Stimulated activated CD8-positive, alpha-beta memory T cell treated with anti-CD3 and anti-CD28 coated beads, Interleukin-4, amount 100 ng/mL, for 24 hours (primary cell): ENCODE results near the gene TAGLN2.

Experiments used
- DNase-seq: peaks from one replicate; pipeline ENCODE4 v3.0.0-alpha.2; 2020; ENCODE audit warnings: low read depth

Gene TAGLN2

DNA sequence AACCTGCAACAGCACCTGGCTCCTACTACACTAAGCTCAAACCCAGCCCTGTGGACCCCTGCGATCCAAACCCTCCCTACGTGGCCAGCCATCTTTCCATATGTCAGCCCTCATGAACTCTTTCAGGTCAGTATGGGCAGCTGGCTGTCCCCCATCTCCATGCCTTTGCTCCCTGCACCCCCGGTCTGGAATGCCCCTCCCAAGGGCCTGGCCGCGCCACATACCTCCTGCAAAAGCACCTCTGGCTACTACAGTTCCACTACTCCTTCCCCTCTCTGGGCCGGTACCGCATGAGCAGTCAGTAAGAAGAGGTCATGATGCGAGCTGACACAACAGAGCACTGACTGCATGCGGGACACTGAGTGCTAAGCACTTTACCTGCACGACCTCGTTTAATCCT lies 10.0 kb upstream of the TAGLN2 start:
- DNase-seq: no peak

DNA sequence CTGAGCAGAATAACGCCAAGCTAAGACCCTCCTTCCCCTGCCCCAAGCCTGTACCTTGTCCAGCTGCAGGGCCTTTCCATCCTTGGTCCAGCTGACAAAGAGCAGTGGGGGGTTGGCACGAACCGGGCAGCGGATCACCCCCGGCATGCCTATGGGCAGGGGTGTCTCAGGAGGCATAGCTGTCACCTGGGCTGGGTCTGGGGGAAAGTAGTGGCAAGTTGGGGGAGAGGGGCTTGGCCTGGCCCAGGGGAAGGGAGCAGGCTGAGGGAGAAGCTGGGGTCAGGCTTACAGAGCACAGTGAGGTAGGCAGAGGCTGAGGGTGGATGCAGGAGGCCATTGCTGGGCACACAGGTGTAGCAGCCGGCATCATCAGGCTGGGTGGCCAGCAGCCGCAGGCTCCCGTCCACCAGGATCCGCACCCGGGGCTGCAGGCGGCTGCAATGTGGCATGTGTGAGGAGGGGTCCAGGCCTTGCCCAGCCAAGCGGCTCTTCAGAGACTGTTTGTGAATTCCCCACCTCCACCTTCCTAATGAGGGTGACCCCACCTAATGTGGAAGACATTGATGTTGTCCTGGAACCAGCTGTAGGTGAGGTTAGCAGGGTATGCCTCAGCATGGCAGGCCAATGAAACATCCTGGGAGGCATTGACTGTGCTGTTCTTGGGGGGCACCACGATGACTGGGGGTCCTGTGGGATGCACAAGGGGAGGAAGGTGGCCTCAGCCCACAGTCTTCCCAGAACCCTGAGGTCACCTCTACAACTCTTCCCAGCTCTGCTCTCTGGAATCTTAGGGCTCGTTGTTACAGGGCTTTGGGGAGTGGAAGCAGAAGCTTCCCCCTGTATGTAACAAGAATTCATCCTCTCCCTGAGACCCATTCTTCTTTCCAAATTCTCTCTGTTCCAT lies 9.1 kb upstream of the TAGLN2 start:
- no peak for DNase-seq

DNA sequence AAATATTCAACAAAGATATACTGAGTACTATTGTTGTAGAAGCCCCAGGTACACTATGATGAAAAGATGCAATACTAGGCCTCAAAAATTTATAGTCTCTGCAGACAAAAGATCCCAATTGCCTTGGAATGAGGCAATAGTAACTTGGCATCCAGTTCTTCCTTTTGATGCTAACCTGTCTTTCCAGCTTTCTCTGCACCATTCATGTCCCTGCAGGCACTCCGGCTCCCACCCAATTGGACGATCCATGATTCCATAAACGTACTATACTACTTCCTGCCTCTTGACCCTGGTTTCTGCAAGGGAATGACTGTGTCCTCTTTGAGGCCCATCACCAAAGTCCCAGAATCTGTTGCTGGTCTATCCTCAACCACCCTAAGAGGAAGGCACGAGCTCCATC lies 8.0 kb upstream of the TAGLN2 start:
- no peak for DNase-seq

DNA sequence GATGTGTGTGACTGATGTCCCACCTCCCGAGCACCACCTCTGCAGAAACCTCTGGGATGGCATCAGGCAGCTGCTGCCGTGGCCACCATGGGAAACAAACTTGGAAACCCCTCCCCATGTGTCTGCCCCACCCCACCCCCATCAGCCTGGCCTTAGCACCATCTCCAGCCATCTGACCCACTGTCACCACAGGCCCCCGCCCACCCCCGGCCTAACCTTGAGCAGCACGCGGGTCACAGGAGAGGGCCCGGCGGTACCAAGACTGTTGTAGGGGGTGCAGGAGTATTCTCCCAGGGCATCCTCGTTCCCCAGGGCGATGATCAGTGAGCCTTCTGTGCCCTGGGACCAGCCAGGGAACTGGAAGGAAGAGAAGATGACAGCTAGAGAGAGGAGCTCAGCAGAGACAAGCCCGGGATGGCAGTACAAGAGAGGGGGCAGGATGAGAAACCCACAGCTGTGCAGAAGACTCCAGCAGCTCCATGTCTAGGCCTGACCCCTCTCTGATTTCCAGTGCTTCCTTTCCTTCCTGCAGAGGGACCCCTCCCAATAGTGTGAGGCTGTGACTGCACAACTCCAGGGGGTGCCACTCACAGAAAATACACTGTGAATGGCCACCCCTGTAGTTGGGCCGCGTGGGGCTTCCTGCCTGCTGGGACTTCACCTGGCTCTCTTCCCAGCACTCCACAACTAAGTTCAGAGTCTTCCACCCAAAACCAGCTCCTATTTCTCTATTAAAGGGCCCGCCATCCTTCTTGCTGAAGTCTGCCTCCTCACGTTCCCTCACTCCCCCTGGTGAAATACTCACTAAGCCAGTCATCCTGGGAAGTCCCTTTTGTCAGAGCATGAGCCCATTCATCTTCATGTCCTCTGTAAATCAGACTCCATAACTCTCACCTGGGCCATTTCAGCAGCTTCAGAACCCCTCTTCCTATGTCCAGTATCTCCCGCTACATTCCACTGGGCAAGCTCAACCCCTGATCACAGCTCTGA lies 7.3 kb upstream of the TAGLN2 start:
- DNase-seq: no peak

DNA sequence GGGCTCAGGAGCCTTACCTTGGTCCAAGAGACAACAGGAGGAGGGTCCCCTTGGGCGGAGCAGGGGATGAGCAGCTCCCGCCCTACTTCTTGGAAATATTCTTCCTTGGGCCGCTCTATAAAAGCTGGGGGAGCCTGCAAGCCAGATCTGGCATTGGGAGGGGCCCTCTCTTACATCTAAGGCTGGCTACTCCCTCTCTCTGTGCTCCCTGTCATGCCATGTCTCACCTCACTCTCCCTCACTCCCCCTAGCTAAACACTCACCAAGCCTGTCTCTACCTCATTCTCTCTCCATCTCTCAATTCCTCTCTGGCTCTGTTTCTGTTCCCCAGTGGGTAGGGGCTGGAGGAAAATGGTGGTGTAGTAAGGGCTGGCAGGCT lies 6.5 kb upstream of the TAGLN2 start:
- no peak for DNase-seq

DNA sequence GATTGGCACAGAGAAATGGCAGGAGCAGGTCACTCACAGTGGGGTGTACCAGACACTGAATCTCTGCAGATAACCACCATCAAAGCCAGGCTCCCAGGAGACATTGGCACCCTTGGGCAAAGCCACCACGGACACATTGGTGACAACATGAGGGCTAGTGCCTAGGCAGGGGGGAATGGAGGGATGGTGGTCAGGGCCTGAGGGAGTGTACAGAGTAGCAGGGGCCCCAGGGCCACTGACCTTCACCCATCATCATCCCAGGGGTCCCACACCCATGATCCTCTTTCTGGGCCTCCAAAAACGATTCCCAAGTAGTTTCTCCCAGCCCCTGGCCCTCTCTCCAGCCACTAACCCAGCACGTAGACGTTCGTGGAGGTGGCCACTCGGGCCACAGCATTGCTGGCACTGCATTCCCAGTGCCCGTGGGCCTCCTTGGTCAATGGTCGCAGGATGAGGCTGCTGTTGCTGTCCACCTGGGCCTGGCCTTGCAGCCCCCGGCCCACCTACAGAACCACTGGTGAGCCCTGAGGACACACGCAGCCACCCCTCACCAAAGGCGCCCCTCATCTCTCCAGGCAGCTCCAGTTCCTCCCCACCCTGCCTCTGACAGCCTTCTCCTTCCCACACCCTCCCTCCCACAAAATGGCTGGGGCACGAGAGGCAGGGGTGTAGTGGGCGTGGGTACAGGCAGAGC lies 5.9 kb upstream of the TAGLN2 start:
- DNase-seq: no peak

DNA sequence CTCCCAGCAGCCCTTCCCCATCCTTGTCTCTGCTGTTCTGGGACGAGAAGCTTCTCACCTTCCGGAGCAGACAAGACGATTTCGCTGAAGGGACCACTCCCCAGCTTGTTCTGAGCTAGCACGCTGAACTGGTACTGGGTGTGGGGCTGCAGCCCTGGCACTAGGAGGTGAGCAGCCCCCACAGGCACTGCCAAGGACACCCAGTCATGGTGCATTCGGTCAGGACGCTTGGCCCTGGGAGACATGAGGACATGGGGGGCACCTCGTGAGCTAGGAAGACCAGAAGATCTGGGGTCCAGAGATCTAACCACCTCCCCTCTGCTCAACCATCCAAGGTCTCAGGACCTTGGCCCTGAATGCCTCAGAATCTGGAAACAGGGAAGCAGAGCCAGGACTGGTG lies 5.3 kb upstream of the TAGLN2 start:
- no peak for DNase-seq

DNA sequence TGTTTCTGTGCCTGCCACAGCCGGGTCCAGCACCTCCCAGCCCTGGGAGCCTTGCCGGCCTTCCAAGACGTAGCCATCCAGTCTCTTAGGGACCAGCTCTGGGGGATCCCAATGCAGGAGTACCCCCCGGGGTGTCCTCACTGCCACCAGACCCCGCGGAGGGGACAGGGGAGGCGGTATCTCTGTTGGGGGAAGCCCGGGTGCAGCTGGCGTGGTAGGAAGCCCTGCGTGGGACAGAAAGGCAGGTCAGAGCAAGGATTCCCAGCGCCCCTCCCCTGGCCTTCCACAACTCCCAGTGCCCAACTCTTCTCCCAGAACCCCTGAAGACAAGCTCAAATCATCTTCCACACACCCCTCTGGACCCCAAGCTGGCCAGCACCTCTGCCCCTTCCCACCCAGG lies 4.9 kb upstream of the TAGLN2 start:
- DNase-seq: no peak

DNA sequence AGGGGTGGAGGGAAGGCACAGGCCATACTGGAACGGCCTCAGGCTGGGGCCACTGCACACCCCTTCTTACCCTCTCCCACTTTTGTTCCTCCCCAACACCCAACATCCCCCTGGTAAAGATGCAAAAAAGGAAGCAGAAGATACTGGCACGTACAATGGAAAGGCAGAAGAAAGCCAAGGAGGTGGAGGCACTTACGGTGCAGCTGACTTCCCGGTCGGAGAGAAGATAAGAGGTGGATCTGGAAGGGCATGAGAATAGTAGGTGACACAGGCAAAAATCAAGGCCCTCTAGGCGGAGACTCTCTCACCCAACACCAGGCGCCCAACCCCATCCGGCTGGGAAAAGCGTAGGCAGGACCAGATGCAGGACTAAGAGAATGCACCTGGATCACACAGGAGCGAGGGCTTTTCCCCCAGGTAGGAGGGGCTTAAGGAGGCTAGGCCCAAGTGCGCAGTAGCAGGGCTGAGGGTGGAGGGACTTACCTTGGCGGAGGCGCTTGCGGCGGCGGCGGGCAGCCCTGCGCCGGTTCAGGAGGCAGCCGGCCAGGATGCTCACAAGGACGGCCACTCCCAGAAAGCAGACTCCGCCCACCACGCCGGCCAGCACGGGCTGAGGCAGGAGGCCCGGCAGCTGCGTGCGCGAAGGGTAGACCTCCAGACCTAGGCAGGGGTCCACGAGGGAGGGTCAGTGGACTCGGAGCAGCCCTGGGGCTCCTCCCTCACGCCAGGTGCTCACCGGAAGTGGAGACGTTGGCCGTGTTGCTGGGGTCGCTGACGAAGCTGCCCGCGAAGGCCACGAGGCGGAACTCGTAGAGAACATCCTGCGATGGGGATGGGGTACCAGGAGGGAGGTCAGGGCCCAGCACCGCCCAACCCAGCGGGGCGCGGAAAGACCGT lies 4.1 kb upstream of the TAGLN2 start:
- DNase-seq: no peak

DNA sequence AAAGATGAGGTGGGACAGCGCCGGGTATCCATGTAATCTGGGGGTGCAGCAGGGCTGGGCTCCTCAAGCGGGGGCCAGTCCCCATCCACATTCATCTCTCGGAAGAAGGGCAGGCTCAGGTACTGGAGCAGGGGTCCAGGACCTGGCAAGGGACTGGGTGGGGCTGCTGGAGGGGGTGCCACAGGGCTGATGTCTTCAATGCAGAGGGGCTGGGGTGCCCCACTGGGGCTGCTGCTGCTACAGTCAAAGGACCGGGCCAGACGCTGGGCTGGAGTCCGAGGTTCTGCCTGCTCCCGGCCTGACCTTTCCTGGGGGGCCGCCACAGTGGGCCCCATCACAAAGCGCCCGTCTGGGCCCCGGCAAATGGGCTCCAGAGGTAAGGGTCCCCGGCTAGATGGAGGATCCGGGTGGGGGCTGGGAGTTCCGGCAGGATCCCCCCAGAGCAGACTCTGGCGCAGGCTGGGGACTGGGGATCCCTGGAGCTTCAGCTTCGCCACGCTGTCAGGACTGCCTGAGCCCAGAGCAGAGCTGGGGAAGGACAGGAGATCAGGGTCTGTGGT lies 3.3 kb upstream of the TAGLN2 start:
- DNase-seq: no peak

DNA sequence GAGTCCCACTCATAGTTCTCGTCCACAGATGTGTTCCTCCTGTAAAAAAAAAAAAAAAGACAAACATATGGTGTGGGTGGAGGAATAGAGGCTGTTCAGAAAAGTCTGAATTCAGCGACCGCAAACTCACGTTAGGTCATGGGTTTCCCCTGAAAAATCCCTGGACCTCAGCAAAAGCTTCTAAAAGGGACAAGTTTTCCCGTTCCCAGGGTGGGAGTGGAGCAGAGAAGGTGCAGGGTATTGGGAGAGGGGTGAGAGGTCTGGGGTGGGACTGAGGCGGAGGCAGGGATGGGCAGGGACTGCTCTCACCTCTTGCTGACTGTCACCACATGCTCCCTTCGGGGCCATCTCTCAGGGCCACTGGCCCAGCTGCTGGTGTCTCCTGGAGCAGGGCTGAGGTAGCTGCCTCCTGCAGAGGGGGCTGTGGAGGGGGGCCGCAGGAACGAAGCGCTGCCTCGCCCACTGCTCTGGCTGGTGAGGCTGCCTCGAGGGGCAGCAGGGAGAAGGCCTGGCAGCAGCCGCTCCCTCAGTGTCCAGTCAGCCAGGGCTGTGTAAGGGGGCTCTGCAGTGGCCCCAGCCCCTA lies 2.6 kb upstream of the TAGLN2 start:
- DNase-seq: no peak

DNA sequence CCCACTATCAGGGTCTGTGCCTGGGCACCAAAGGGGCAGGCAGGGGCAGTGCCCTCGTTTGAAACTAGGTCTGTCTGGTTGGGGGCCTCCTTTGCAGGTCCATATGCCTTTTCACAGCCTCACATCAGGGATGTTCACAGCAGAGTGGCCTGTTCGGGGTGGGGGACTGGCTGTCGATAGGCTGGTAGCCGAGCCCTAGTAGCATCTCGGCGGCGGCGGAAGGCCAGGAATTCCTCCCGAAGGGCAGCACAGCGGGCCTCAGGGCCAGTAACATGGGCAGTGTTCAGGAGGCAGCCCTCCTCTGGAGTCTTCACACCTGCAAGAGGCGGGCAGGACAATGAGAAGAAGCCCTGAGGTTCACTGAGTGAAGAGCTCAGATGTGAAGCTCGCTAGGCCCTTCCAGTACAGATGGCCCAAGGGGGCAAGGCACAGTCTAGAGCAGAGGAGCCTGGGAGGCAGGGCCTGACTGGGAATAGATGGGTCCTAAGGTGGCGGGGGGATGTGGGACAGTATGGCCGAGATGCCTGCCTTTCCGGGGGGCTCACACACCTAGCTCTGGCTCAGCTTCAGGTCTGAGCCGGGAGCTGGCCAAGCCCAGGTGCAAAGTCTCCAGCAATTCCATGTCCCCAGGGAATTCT lies 2.0 kb upstream of the TAGLN2 start:
- no peak for DNase-seq

DNA sequence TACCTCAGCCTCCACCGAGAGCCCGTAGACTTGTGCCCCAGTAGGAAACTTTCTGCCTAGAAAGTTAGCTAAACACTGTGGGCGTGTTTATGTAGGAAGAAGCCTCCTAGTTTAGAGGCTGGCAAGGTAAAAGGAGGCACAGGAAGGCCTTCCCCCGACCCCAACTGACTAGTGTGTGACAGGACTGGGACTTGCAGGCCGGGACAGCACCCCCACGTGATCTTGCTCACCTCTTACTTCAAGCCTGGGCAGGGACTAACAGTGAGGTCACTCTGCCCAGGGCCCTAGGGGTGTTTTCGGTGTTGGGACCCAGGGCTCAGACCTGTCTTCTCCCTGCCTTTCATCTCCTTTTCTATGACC lies 392 bp upstream of the TAGLN2 start:
- no peak for DNase-seq

DNA sequence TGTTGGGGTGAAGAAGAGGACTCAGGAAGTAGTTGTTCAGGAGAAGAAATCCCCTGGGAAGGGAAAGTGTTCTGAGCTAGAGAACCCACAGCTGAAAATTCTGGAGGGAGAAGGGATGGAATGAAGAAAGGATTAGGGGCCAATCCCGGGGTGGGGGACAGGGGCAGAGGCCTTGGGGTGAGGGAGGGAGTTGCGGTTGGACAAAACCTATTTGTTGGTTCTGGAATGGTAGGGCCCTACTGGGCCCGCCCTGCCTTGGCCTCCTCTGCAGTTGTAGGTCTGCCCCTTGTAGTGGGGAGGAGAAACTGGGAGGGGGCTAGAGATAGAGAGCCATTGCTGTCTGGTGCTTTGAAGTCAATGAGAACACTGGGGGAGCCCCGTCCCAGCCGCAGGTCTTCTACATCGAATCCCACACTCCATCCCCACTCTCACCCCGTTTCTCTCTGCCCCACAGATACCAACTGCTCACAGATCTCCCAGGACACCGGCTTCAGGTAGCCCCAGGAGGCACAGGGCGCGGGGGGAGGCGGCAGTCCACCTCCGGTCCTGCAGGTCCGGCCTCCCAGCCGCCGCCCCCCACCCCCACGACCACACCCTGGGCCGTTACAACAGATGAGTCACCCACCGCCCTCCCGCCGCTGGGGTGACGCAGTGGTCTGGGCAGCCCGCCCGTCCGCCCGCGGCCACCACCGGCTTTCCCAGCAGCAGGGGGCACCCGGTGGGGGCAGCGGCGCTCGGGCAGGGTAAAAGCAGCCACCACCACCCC lies 1.1 kb downstream of the TAGLN2 start:
- DNase-seq: peak; percentile 63

DNA sequence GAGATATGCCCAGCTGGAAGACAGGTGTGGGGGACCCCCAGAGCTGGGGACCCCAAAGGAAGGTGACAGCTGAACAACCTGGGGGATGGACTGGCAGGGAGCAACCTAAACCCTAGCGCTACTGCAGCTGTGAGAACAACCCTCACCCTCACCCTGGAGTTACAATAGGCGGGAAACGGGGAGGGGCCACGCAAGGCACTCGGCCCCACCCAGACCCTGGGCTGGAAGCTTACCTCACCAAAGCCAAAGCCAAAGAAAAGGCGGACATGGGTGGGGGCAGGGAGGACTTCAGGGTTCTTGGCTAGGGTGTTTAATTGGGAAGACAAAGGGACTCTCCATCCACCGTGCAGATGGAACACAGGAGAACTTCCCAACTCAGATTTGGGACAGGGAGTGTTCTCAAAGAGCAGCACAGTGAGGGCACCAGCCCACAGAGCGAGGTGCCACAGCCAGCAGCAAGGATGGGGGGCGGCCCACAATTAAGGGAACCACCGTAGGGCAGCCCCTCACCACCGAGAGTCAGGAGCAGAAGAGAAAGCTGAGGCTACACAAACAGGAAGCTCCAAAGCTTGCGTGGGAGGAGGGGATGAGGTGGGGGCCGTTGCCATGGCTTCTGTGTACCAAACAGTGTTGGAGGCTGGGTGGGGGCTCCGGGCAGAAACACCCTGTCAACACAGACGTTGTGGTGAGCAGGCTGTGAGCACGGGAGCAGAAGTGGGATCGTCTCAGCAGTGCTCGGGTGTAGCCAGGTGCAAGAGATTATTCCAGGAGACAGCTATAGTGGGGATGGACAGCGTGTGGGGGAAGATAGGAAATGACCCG lies 1.9 kb downstream of the TAGLN2 start:
- DNase-seq: peak; percentile 66

DNA sequence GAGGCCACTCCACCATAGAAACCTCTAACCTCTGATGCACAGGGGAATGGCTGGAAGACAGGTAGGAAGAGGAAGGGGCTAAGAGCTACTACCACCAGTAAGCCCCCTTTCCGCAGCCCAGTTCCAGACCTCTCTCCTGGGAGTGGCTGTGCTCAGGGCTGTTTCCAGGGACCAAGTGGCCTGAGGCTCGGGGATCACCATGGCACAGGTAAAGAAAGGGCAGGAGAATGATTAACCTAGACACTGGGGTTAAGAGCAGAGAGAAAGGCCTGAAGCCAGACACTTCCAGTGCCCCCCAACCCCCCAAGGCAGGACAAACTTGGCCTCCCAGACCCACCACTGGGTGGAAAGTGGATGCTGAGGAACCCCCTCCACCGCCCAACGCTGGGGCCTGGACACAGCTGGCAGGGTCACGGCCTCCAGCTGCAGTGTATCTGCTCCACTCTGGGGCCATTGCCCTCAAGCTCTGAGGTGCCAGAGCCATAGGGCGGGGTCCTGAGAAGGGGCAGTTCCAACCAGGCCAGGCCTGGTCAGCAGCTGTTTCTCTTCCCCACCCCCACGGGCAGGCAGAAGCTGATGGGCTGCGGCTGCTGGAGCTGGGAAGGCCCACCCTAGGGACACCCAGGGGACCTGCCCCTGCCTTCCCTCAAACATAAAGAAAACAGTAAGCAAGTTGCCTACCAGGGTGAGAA lies 2.6 kb downstream of the TAGLN2 start:
- no peak for DNase-seq

DNA sequence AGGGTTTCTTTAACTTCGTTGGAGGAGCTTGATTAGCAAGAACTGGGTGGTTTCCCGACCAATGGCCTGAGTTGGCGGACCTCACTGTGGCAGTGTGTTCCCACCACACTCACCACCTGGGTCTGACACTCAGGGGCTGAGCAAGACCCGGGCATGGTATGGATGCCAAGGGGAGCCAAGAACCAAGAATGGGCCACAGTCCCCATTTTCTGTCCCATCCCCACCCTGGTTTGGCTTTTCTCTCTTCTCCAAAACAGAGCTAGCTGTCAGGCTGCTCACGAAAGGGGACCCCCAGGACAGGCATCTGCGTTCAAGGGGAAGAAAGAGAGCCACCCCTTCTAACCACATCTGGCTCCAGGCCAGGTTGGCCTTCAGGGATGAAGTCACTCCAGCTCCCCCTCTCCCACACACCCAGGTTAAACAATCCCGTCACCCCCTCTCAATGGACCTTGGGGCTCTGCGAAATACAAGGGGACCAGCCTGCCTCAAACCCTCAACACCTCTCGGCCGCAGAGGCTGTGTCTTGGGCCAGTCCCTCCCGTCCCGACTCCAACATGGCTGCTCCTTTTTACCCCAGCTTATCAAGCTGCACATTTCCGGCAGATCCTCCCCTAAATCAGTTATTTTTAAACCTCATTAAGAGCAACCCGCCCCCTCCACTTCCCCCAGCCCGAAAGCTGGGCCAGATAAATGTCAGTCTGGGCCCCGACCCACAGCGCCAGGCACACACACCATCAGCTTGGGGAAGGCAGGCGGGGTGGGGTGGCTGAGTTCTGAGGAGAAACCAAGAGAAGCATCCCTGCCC lies 3.4 kb downstream of the TAGLN2 start:
- no peak for DNase-seq
